ENCODE data around the gene TNIK.
"Not testable (repeated sequence)": the region's sequence is repeated elsewhere in the genome, so short reads cannot be mapped to it uniquely, and the experiment has no call there.

TNIK gene

DNA sequence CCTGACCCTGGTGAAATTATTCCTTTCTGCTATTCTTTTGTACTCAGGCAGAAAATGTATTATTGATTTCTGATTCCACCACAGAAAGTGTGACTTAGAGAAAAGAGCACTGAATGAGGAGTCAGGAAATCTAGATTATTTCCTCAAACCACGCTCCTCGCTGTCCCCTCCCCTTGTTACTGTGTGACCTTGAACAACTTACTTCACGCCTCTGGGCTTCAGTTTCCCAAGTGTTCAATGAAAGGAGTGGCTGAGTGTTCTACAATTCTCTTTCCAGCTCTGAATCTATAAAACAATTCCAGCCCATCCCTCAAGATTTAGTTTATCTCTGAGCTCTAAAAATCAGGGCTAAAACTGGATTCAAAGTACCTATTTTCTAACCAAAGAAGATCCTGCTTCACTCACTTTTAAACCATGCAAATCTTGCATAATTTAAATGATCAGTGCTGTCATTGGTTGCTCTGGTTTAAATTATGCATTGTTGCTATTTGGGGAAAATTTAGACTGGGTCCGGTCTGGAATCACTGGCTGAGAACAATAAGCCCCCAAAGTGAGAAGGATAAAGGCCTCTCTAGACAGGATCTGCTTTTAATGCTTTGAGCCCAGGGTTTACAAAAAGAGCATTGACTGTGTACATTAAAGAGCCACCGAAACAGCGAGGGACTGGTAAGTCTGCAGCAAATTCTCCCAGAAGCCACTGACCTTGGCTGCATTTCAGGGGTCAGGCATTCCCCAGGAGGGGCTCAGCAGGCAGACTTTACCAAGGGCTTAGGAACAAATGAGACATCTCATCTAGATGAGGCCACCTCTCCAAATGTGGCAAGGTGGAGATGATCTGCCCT lies 3.2 kb downstream of the TNIK start:
- DNase-seq (ENCODE audit: insufficient read length): no peak
- TF ChIP-seq TAF1 (IDR thresholded peaks at IDR 0.05; ENCODE audit: borderline replicate concordance, low read depth, low read length): no peak
- no peak for TF ChIP-seq POLR2AphosphoS5 (IDR thresholded peaks at IDR 0.05; ENCODE audit: low read depth, low read length)
- TF ChIP-seq POLR2A (IDR thresholded peaks at IDR 0.05; ENCODE audit: low read depth, low read length): no peak
- FAIRE-seq: no peak

DNA sequence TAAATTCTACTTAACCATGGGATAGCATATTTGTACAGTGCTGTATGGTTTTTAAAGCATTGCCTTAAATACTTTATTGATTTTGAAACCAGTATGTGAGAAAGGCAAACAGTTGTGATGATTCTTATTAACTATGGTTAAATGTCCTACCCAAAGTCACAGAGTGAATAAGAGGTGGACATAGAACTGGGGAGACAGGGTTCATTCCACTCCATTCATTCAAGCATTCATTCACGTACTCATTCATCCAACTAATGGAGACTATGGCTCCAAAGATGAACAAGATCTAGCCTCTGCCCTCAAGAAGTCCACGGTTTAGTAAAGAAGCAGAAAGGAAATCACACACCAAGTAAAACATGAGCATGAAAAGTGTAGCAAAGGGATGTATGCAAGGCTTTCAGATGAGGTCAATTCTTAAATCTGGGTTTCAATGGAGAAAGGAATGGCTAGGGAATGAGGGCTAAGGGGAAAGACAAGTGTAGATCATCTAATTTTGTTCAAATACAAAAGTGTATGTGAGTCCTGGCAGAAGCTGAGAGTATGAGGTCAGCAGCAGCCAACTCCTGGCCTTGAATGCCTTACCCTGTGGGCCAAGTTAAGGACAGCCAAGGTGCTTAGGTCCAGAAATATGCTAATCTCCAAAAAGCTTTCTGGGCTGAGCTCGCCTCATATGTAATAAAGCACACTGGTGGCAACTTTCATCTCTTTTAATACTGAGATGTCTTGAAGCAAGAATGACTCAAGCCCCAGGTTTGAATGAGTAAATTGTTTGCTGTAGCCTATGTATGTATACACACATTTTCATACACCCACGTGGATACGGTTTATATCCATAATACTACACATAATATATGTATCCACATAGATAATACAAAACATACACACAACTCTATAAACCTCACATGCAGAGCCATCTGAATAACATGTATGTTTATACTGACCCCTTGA lies 4.3 kb downstream of the TNIK start:
- DNase-seq (ENCODE audit: insufficient read length): no peak
- no peak for FAIRE-seq

DNA sequence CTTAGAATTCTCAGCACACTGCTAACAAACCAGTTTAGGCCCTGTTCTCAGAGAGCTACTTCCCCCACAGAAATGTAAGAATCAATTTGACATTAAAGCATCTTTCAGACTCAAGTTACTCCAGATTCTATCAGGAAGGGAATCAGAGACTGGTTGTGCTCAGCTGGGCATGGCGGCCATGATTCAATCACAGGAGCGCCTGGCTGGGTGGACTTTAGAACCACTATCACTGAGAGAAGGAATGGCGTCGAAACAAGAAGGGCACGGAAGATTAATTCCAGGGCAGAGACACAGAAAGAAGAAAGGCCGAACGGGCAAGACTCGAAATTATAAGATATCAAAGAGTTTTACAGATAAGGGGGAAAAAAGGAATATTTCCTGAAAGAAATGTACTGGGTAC lies 6.2 kb downstream of the TNIK start:
- no peak for FAIRE-seq
- no peak for DNase-seq (ENCODE audit: insufficient read length)
- TF ChIP-seq POLR2AphosphoS5 (IDR thresholded peaks at IDR 0.05; ENCODE audit: low read depth, low read length) (no peak), POLR2A (IDR thresholded peaks at IDR 0.05; ENCODE audit: low read depth, low read length) (no peak), TAF1 (IDR thresholded peaks at IDR 0.05; ENCODE audit: borderline replicate concordance, low read depth, low read length) (no peak)

More for the DNA sequence above, 4.3 kb downstream of the TNIK start:
- no peak for TF ChIP-seq TAF1 (IDR thresholded peaks at IDR 0.05; ENCODE audit: borderline replicate concordance, low read depth, low read length)

DNA sequence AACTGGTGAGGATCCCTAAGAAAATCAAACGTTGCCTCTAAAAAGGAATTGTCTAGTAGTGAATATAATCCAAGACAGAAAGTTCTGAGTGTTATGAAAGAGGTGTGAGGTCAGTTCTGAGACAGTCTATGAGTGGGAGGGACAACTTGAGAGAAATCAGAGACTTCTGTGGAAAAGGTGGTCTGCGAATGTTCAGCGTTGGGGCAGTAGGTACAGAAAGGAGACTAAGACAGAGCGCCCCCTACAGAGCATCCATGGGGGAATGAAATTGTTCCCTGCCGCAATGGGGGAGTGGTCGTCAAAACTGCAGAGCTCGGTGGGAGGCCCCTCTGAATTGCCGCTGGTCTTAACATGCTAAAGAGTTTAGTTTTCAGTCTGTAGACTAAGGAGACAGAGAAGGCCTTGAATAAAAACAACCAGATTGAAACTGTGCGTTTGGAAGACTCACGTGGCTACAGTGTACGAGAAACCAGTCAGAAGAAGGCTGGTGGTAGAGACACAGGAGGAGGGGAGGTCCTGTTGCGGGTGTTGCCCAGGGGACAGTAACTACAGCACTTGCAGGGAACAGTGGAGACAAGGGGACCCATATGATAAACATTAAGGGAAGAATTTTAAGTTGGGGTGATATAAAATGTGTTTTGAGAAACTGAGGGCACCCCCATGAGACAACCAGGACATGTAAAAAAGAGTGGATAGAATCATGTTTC lies 6.9 kb downstream of the TNIK start:
- TF ChIP-seq POLR2A (IDR thresholded peaks at IDR 0.05; ENCODE audit: low read depth, low read length): no peak
- TF ChIP-seq POLR2AphosphoS5 (IDR thresholded peaks at IDR 0.05; ENCODE audit: low read depth, low read length): no peak
- TF ChIP-seq TAF1 (IDR thresholded peaks at IDR 0.05; ENCODE audit: borderline replicate concordance, low read depth, low read length): no peak
- FAIRE-seq (no peak), DNase-seq (ENCODE audit: insufficient read length) (no peak)

DNA sequence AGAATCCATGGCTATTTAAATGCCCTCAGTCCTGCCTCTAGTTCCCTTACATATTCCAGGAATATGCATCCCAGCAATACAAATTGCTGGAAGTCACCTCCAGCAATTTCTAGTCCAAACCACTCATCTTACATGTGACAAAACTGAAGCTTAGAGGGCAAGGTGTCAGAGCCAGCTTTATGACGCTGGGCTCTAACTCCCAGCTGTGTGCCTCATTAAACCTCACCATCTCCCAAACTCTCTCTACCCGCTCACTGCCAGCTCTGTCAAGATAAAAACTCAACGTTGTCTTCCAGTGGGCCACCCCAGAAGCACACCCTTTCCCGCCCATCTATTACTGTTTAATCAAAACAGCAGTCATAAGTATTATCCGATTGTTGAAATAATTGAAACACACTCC lies 7.9 kb downstream of the TNIK start:
- TF ChIP-seq TAF1 (IDR thresholded peaks at IDR 0.05; ENCODE audit: borderline replicate concordance, low read depth, low read length) (no peak), POLR2A (IDR thresholded peaks at IDR 0.05; ENCODE audit: low read depth, low read length) (no peak), POLR2AphosphoS5 (IDR thresholded peaks at IDR 0.05; ENCODE audit: low read depth, low read length) (no peak)
- FAIRE-seq: no peak
- DNase-seq (ENCODE audit: insufficient read length): no peak

DNA sequence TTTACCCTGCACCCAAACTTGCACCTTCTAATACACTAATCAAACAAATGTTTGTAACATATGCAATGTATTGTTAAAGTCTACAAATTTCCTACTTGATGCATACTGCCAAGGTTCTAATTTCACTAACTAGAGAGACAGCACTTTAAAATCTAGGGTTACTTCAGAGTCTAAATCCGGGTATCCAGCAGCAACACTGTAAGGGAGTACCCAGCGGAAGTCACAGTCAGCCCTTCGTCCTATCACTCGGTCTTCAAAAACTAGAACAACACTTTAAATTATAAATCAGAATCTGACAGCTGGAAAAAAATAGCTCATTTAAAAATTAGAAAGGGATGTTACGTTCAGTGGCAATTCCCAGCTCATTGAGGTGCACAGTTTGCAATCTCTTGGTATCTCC lies 8.3 kb downstream of the TNIK start:
- no peak for FAIRE-seq
- DNase-seq (ENCODE audit: insufficient read length): no peak
- TF ChIP-seq POLR2A (IDR thresholded peaks at IDR 0.05; ENCODE audit: low read depth, low read length) (no peak), TAF1 (IDR thresholded peaks at IDR 0.05; ENCODE audit: borderline replicate concordance, low read depth, low read length) (no peak), POLR2AphosphoS5 (IDR thresholded peaks at IDR 0.05; ENCODE audit: low read depth, low read length) (no peak)

DNA sequence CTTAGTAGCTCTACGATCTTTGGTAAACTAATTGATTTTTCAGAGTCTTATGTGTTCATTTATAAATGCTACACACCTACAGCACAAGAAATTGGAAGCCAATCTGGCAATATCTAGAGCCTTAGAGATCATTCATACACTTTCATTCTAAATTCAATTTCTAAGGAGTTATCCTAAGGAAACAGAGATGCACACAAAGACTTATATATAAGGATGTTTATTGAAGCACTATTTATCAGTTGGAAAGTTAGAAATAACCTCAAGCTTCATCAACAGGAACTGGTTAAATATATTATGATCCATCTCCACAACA lies 12.7 kb downstream of the TNIK start:
- DNase-seq (ENCODE audit: insufficient read length); FAIRE-seq: not testable (repeated sequence)

DNA sequence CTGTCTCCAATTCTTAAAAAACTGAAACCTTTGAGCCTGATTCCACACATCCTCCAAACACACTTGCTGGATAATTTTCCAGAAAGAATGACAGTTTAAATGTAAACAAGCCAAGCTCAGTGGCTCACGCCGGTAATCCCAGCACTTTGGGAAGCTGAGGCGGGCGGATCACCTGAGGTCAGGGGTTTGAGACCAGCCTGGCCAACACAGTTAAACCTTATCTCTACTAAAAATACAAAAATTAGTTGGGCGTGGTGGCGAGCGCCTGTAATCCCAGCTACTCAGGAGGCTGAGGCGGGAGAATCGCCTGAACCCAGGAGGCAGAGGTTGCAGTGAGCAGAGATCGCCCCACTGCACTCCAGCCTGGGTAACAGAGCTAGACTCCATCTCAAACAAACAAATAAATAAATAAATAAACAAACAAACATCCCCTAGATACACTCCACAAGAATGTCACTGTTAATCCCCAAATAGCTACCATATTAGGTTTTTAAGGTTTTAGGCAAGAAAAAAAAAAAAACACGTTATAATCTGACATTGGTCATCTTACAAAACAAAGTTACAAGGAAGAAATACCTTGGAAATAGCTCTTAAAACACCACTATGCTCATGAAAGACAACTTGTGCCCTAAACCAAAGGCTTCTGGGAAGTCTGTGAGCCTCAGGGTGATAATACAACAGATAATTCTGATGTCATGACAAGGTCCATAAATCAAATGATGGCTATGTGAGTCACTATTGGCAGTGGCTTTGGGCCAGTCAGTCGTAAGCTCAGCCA lies 13.2 kb downstream of the TNIK start:
- DNase-seq (ENCODE audit: insufficient read length): no peak
- TF ChIP-seq TAF1 (IDR thresholded peaks at IDR 0.05; ENCODE audit: borderline replicate concordance, low read depth, low read length): no peak
- TF ChIP-seq POLR2A (IDR thresholded peaks at IDR 0.05; ENCODE audit: low read depth, low read length): no peak
- no peak for TF ChIP-seq POLR2AphosphoS5 (IDR thresholded peaks at IDR 0.05; ENCODE audit: low read depth, low read length)
- FAIRE-seq: no peak

DNA sequence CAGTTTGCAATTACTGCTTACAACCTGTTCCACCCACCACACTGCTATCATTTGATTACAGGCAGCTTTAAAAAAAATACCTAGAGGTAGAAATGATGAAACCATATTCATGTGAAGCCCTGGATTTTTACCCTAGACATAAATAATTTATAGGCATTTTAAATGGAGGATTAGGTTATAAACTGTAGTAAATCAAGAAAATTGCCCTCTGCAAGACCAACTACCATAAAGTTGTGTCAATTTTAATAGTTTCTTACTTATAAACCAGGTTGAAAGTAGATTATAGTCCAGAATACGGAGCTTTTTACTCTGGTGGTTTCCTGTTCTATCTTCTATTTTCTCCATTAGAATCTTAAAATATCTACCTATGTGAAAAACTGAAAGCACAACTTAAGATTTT lies 13.9 kb downstream of the TNIK start:
- DNase-seq (ENCODE audit: insufficient read length): no peak
- no peak for FAIRE-seq
- no peak for TF ChIP-seq POLR2A (IDR thresholded peaks at IDR 0.05; ENCODE audit: low read depth, low read length)
- TF ChIP-seq TAF1 (IDR thresholded peaks at IDR 0.05; ENCODE audit: borderline replicate concordance, low read depth, low read length): no peak
- TF ChIP-seq POLR2AphosphoS5 (IDR thresholded peaks at IDR 0.05; ENCODE audit: low read depth, low read length): no peak

DNA sequence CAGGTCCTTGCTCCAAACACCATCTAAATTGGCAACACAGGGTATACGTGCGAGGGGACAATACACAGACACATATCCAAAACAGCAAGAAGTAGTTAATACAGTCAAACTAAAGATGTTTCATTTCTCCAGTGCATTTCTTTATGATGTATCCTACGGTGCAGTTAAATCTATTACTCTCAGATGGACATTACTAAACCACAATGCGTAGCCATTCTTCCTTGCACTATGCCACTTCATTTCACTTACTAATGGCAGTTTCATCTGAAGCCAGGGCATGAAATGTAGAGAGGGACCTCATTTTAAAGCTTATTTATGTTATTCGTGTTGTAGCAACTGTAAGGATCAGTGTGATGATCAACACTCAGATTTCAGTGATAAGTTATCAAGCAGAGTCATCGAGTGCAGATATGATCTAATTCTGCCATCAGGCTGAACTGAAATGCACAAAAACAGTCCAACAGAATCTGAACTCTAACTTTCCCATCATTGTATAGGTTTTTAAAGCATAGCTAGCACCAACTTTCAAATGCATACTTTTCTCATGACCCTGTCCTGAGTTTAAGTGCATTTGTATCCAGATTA lies 14.5 kb downstream of the TNIK start:
- TF ChIP-seq POLR2AphosphoS5 (IDR thresholded peaks at IDR 0.05; ENCODE audit: low read depth, low read length) (no peak), POLR2A (IDR thresholded peaks at IDR 0.05; ENCODE audit: low read depth, low read length) (no peak), TAF1 (IDR thresholded peaks at IDR 0.05; ENCODE audit: borderline replicate concordance, low read depth, low read length) (no peak)
- DNase-seq (ENCODE audit: insufficient read length): no peak
- no peak for FAIRE-seq

All from GM12892 (cell line).